ENCODE measurements around the gene MRPL52.

GRCh38 chr14:22794551-22794951 is 35.1 kb upstream of the MRPL52 start:
- peak; percentile 59 for TF ChIP-seq POLR2A (IDR thresholded peaks at IDR 0.05; ENCODE audit: low read depth, low read length)
- TF ChIP-seq JUNB (IDR thresholded peaks at IDR 0.05) = peak; percentile 12; the same call in 1 of the 2 replicates
- TF ChIP-seq SIN3A (IDR thresholded peaks at IDR 0.05; ENCODE audit: low read depth, low read length) = no peak
- no peak for TF ChIP-seq NFIC (IDR thresholded peaks at IDR 0.05; ENCODE audit: low read depth, low read length)
- no peak for TF ChIP-seq SMAD1 (IDR thresholded peaks at IDR 0.05; ENCODE audit: low read depth, partially characterized antibody)
- TF ChIP-seq POLR2AphosphoS5 (IDR thresholded peaks at IDR 0.05; ENCODE audit: low read length) = 0 out of 2 replicates have a peak, but pooled peaks have one; percentile 30
- no peak for TF ChIP-seq EP300 (IDR thresholded peaks at IDR 0.05; ENCODE audit: borderline replicate concordance in 1 of 2, control insufficient read depth in 1 of 2, low read depth in 2 of 2, low read length in 2 of 2)
- TF ChIP-seq ESRRA (IDR thresholded peaks at IDR 0.05; ENCODE audit: low read length) = no peak
- TF ChIP-seq, protein P1, sequence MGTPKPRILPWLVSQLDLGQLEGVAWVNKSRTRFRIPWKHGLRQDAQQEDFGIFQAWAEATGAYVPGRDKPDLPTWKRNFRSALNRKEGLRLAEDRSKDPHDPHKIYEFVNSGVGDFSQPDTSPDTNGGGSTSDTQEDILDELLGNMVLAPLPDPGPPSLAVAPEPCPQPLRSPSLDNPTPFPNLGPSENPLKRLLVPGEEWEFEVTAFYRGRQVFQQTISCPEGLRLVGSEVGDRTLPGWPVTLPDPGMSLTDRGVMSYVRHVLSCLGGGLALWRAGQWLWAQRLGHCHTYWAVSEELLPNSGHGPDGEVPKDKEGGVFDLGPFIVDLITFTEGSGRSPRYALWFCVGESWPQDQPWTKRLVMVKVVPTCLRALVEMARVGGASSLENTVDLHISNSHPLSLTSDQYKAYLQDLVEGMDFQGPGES (IDR thresholded peaks at IDR 0.05) = no peak
